HG02840 (cell line): ENCODE results near the gene BCDIN3D.
"Not testable (repeated sequence)": the region's sequence is repeated elsewhere in the genome, so short reads cannot be mapped to it uniquely, and the experiment has no call there.

ENCODE experiments used
- ATAC-seq: cut with Tn5 transposase; IDR thresholded peaks from one replicate; pipeline ENCODE4 v1.9.1; 2021; ENCODE audit warnings: mild to moderate bottlenecking, moderate library complexity, moderate number of reproducible peaks; ENCODE audit not compliant: unreplicated experiment, low FRiP score

The BCDIN3D gene

GRCh38 chr12:49842519-49843352 lies at the start of gene BCDIN3D:
TSS of gene BCDIN3D (minus strand) at chr12:49843106. CDS start at chr12:49843087, 19 bp downstream.
- ATAC-seq: peak; percentile 89

- no peak for ATAC-seq
These were observed 49.3 kb upstream of the BCDIN3D start for GRCh38 chr12:49892084-49892731.

GRCh38 chr12:49891476-49891875 lies 48.6 kb upstream of the BCDIN3D start:
- ATAC-seq: no peak

GRCh38 chr12:49891012-49891411 lies 48.1 kb upstream of the BCDIN3D start:
- no peak for ATAC-seq

GRCh38 chr12:49890096-49890461 lies 47.2 kb upstream of the BCDIN3D start:
- ATAC-seq: no peak

- ATAC-seq: no peak
These were observed 46.6 kb upstream of the BCDIN3D start for GRCh38 chr12:49889361-49890095.

GRCh38 chr12:49888461-49889151 lies 45.7 kb upstream of the BCDIN3D start:
- ATAC-seq: no peak

GRCh38 chr12:49887536-49888401 lies 44.9 kb upstream of the BCDIN3D start:
- no peak for ATAC-seq

- no peak for ATAC-seq
These were observed 44.2 kb upstream of the BCDIN3D start for GRCh38 chr12:49887091-49887490.

- ATAC-seq: no peak
These were observed 43.0 kb upstream of the BCDIN3D start for GRCh38 chr12:49885663-49886461.

- ATAC-seq: no peak
These were observed 42.2 kb upstream of the BCDIN3D start for GRCh38 chr12:49885118-49885517.

GRCh38 chr12:49882851-49883464 lies 40.1 kb upstream of the BCDIN3D start:
- no peak for ATAC-seq

- no peak for ATAC-seq
These were observed 39.4 kb upstream of the BCDIN3D start for GRCh38 chr12:49882248-49882850.

GRCh38 chr12:49881415-49882247 lies 38.7 kb upstream of the BCDIN3D start:
- no peak for ATAC-seq

- ATAC-seq: no peak
These were observed 38.0 kb upstream of the BCDIN3D start for GRCh38 chr12:49880756-49881414.

GRCh38 chr12:49879065-49879464 lies 36.2 kb upstream of the BCDIN3D start:
- not testable (repeated sequence) for ATAC-seq

- no peak for ATAC-seq
These were observed 35.1 kb upstream of the BCDIN3D start for GRCh38 chr12:49878021-49878420.
